ENCODE results near the gene FADS3. TPM values are rescaled to one million over a fixed set of nuclear protein-coding genes. Genes with fewer than 3 reads are reported as not detected.

The FADS3 gene
- total and polyA plus RNA-seq, 2 of the 13 experiments (the other 11 are each of a cell fraction or from before 2014, with no cell fraction given): 13.4 to 23.2 TPM

DNA sequence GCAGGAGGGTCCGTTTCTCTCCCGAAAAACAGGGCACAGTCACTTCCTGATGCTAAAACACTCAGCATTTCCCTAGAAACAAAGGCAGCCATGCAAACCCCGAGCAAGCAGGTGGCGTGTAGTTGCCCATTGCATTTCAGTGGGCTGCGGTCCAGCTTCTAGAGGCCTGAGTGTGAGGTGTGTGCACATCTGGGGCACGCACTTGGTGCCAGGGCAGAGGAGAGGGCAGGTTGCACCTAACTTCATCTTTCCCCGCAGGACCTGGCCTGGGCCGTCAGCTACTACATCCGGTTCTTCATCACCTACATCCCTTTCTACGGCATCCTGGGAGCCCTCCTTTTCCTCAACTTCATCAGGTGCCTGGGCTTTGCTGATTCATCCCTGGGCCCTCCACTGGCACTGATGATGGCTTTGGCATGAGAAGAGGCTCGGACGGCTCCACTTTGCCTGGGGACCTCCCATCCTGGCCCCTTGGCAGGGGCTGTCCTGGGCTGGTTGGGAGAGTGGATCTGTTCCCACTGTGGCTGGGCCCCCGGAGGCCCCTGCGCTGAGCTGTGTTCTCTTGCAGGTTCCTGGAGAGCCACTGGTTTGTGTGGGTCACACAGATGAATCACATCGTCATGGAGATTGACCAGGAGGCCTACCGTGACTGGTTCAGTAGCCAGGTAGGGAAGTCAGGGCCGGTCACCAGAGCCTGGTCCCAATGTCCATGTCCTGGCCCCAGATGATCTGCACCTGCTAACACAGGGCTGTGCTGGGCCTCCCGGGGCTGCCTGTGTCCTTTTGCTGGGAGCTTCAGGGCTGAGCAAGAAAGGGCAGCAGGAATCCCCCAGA is 28.4 kb downstream of the FADS3 start:
- DNase-seq (ENCODE audit: low spot score) (no peak), ATAC-seq (no peak), FAIRE-seq (no peak)
- Histone ChIP-seq H3K9ac (ENCODE audit: insufficient read depth, low read depth, low read length) (no peak overlapping the region), H3K36me3 (replicated peaks in 1 of 2; ENCODE audit: control insufficient read depth in 1 of 2, insufficient read depth in 2 of 2, low read length in 2 of 2) (peaks cover 0 to 17% of the 10 kb centered on the region in 2 experiments; a peak in 3 of 5 replicates), H3K9me3 (ENCODE audit: low read length) (no peaks in the 10 kb centered on the region), H3K4me3 (replicated peaks in 1 of 3; ENCODE audit: insufficient read depth in 1 of 3, low read depth in 2 of 3, low read length in 3 of 3) (no peak overlapping the region), H3K4me2 (ENCODE audit: low read depth, low read length) (no peak overlapping the region), H3K27me3 (ENCODE audit: control insufficient read depth in 1 of 2, insufficient read depth in 2 of 2, low read length in 2 of 2) (no peaks in the 10 kb centered on the region; a peak in 1 of 5 replicates), H2AFZ (ENCODE audit: low read length) (no peak overlapping the region), H3K79me2 (ENCODE audit: insufficient read depth, low read length) (no peaks in the 10 kb centered on the region), H3K4me1 (ENCODE audit: insufficient read depth, low read length) (no peaks in the 10 kb centered on the region), H3K27ac (ENCODE audit: extremely low read length, insufficient read depth, low read length) (no peak overlapping the region), H4K20me1 (ENCODE audit: insufficient read depth, low read length) (no peaks in the 10 kb centered on the region)
- no peak for TF ChIP-seq SRSF9 (IDR thresholded peaks at IDR 0.05; ENCODE audit: borderline replicate concordance, insufficient read depth, low read depth, low read length, poor library complexity, severe bottlenecking)
- TF ChIP-seq ZNF362 (CRISPR knock-in tag; IDR thresholded peaks at IDR 0.05; ENCODE audit: borderline replicate concordance): no peak
- TF ChIP-seq ZNF230 (CRISPR knock-in tag; IDR thresholded peaks at IDR 0.05): no peak
- TF ChIP-seq ZFP36L2 (CRISPR knock-in tag; IDR thresholded peaks at IDR 0.05): no peak
- no peak for TF ChIP-seq ZNF878 (CRISPR knock-in tag; IDR thresholded peaks at IDR 0.05)
- WGBS (ENCODE audit: low lambda C conversion rate): 94% methylated on average over 9 of the region's 18 CpGs
- POLR2A ChIA-PET: no interaction called here
- CTCF ChIA-PET (ENCODE audit: low intra/inter-chr PET ratio, low total read pairs): no interaction called here
- no TSS peak for BruUV-seq (replicated peaks)
- in situ Hi-C loops (cut with HindIII; ENCODE audit: extremely low pct_ligation_motif_present, low pct_unique_long_range_greater_than_20kb) (no loop called here), intact Hi-C loops (cut with micrococcal nuclease; ENCODE audit: unreplicated experiment) (no loop called here)

GRCh38 chr11:61861634-61862033 is 29.7 kb downstream of the FADS3 start:
- Histone ChIP-seq H3K79me2 (ENCODE audit: insufficient read depth, low read length) (no peaks in the 10 kb centered on the region), H3K4me3 (replicated peaks in 1 of 3; ENCODE audit: insufficient read depth in 1 of 3, low read depth in 2 of 3, low read length in 3 of 3) (no peak overlapping the region), H2AFZ (ENCODE audit: low read length) (no peak overlapping the region), H3K36me3 (replicated peaks in 1 of 2; ENCODE audit: control insufficient read depth in 1 of 2, insufficient read depth in 2 of 2, low read length in 2 of 2) (peaks cover 0 to 27% of the 10 kb centered on the region in 2 experiments; a peak in 4 of 5 replicates), H4K20me1 (ENCODE audit: insufficient read depth, low read length) (no peaks in the 10 kb centered on the region), H3K4me1 (ENCODE audit: insufficient read depth, low read length) (no peaks in the 10 kb centered on the region), H3K4me2 (ENCODE audit: low read depth, low read length) (no peak overlapping the region), H3K9ac (ENCODE audit: insufficient read depth, low read depth, low read length) (no peak overlapping the region), H3K27me3 (ENCODE audit: control insufficient read depth in 1 of 2, insufficient read depth in 2 of 2, low read length in 2 of 2) (no peaks in the 10 kb centered on the region; a peak in 1 of 5 replicates), H3K9me3 (ENCODE audit: low read length) (no peaks in the 10 kb centered on the region), H3K27ac (ENCODE audit: extremely low read length, insufficient read depth, low read length) (no peak overlapping the region)
- ChIA-PET POLR2A (no interaction called here), CTCF (ENCODE audit: low intra/inter-chr PET ratio, low total read pairs) (no interaction called here)
- FAIRE-seq: no peak
- no peak for DNase-seq (ENCODE audit: low spot score)
- intact Hi-C loops (cut with micrococcal nuclease; ENCODE audit: unreplicated experiment) (no loop called here), in situ Hi-C loops (cut with HindIII; ENCODE audit: extremely low pct_ligation_motif_present, low pct_unique_long_range_greater_than_20kb) (no loop called here)
- no peak for ATAC-seq
- WGBS (ENCODE audit: low lambda C conversion rate): 84% methylated on average over 9 of the region's 9 CpGs
- BruUV-seq (replicated peaks): no TSS peak
- TF ChIP-seq, protein P1, sequence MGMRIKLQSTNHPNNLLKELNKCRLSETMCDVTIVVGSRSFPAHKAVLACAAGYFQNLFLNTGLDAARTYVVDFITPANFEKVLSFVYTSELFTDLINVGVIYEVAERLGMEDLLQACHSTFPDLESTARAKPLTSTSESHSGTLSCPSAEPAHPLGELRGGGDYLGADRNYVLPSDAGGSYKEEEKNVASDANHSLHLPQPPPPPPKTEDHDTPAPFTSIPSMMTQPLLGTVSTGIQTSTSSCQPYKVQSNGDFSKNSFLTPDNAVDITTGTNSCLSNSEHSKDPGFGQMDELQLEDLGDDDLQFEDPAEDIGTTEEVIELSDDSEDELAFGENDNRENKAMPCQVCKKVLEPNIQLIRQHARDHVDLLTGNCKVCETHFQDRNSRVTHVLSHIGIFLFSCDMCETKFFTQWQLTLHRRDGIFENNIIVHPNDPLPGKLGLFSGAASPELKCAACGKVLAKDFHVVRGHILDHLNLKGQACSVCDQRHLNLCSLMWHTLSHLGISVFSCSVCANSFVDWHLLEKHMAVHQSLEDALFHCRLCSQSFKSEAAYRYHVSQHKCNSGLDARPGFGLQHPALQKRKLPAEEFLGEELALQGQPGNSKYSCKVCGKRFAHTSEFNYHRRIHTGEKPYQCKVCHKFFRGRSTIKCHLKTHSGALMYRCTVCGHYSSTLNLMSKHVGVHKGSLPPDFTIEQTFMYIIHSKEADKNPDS (CRISPR knock-in tag; IDR thresholded peaks at IDR 0.05): no peak
- TF ChIP-seq ZNF775 (CRISPR knock-in tag; IDR thresholded peaks at IDR 0.05; ENCODE audit: borderline replicate concordance) (no peak), ZNF550 (CRISPR knock-in tag; IDR thresholded peaks at IDR 0.05; ENCODE audit: borderline replicate concordance) (no peak), ATF6 (CRISPR knock-in tag; conservative IDR thresholded peaks at IDR 0.05) (no peak), ZNF430 (CRISPR knock-in tag; IDR thresholded peaks at IDR 0.05) (no peak), ZNF282 (IDR thresholded peaks at IDR 0.05; ENCODE audit: partially characterized antibody) (no peak), CHD2 (IDR thresholded peaks at IDR 0.05; ENCODE audit: low read depth, low read length) (no peak)
